ENCODE measurements around the gene SPSB2.
"Not testable (repeated sequence)": the region's sequence is repeated elsewhere in the genome, so short reads cannot be mapped to it uniquely, and the experiment has no call there.

DNA sequence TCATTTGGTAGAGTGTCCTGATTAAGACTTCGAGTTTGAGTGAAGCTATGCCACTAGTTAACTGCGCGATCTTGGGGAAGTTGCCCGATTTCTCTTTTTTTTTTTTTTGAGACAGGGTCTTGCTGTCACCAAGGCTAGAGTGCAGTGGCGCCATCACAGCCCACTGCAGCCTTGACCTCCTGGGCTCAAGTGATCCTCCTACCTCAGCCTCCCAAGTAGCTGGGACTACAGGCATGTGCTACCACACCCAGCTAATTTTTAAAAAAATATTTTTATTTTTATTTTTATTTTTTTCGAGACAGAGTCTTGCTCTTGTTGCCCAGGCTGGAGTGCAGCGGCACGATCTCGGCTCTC, 889 bp upstream of the SPSB2 start:
- not testable (repeated sequence) for TF ChIP-seq ZBTB48 (tag by site-specific recombination; IDR thresholded peaks at IDR 0.05); MYNN (tag by site-specific recombination; IDR thresholded peaks at IDR 0.05; ENCODE audit: borderline replicate concordance); ZNF664 (tag by site-specific recombination; IDR thresholded peaks at IDR 0.05); ZNF174 (tag by site-specific recombination; IDR thresholded peaks at IDR 0.05); ZNF404 (tag by site-specific recombination; IDR thresholded peaks at IDR 0.05); GLI2 (tag by site-specific recombination; IDR thresholded peaks at IDR 0.05; ENCODE audit: borderline replicate concordance, low read depth); ZNF830 (tag by site-specific recombination; IDR thresholded peaks at IDR 0.05; ENCODE audit: low read depth); KLF9 (tag by site-specific recombination; IDR thresholded peaks at IDR 0.05; ENCODE audit: low read depth); SCRT2 (tag by site-specific recombination; IDR thresholded peaks at IDR 0.05); ZNF239 (tag by site-specific recombination; IDR thresholded peaks at IDR 0.05)
- TF ChIP-seq, protein P1, sequence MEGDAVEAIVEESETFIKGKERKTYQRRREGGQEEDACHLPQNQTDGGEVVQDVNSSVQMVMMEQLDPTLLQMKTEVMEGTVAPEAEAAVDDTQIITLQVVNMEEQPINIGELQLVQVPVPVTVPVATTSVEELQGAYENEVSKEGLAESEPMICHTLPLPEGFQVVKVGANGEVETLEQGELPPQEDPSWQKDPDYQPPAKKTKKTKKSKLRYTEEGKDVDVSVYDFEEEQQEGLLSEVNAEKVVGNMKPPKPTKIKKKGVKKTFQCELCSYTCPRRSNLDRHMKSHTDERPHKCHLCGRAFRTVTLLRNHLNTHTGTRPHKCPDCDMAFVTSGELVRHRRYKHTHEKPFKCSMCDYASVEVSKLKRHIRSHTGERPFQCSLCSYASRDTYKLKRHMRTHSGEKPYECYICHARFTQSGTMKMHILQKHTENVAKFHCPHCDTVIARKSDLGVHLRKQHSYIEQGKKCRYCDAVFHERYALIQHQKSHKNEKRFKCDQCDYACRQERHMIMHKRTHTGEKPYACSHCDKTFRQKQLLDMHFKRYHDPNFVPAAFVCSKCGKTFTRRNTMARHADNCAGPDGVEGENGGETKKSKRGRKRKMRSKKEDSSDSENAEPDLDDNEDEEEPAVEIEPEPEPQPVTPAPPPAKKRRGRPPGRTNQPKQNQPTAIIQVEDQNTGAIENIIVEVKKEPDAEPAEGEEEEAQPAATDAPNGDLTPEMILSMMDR (tag by site-specific recombination; IDR thresholded peaks at IDR 0.05): not testable (repeated sequence)
- TF ChIP-seq, protein P2, sequence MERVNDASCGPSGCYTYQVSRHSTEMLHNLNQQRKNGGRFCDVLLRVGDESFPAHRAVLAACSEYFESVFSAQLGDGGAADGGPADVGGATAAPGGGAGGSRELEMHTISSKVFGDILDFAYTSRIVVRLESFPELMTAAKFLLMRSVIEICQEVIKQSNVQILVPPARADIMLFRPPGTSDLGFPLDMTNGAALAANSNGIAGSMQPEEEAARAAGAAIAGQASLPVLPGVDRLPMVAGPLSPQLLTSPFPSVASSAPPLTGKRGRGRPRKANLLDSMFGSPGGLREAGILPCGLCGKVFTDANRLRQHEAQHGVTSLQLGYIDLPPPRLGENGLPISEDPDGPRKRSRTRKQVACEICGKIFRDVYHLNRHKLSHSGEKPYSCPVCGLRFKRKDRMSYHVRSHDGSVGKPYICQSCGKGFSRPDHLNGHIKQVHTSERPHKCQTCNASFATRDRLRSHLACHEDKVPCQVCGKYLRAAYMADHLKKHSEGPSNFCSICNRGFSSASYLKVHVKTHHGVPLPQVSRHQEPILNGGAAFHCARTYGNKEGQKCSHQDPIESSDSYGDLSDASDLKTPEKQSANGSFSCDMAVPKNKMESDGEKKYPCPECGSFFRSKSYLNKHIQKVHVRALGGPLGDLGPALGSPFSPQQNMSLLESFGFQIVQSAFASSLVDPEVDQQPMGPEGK (tag by site-specific recombination; IDR thresholded peaks at IDR 0.05): not testable (repeated sequence)
